ENCODE data around the gene CCNF.
"Not testable (repeated sequence)": the region's sequence is repeated elsewhere in the genome, so short reads cannot be mapped to it uniquely, and the experiment has no call there.

CCNF gene

GRCh38 chr16:2428051-2428783, 1.0 kb upstream of the CCNF start:
- no peak for DNase-seq (ENCODE audit: low read depth)

- no peak for DNase-seq (ENCODE audit: low read depth)
These were observed 538 bp upstream of the CCNF start for GRCh38 chr16:2428784-2429033.

- DNase-seq (ENCODE audit: low read depth): no peak
These were observed 770 bp downstream of the CCNF start for GRCh38 chr16:2429771-2430663.

GRCh38 chr16:2432286-2432685, 3.0 kb downstream of the CCNF start:
- DNase-seq (ENCODE audit: low read depth): no peak

DNA sequence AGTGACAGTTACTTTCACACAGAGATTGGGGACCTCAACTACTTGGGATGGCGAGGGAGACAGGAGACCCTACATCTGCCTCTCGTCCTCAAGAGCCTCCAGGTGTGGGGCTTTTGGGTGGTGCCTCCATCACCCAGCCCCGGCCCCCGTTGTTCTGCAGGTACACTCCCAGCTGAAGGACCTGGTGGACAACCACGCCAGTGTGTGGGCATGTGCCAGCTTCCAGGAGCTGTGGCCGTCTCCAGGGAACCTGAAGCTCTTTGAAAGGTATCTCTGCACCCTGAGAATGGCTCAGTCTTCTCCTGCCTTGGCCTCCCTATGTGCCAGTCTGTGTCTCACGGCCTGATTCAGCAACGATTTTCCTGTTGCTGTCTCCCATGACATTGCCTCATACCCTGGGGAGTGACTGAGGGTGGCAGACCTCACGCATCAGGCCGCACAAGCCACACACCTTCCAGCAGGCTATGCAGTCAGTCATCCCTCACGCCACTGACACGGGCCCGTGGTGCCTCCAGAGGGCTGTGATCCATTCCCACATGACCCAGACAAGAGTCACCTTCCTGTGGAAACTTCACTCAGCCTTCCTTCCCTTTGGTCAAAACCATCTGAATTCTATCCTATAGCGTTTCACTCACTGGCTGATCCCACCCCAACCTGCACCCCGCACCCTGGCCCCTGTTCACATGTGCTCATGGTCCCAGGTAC, 3.7 kb downstream of the CCNF start:
- DNase-seq (ENCODE audit: low read depth): no peak

DNA sequence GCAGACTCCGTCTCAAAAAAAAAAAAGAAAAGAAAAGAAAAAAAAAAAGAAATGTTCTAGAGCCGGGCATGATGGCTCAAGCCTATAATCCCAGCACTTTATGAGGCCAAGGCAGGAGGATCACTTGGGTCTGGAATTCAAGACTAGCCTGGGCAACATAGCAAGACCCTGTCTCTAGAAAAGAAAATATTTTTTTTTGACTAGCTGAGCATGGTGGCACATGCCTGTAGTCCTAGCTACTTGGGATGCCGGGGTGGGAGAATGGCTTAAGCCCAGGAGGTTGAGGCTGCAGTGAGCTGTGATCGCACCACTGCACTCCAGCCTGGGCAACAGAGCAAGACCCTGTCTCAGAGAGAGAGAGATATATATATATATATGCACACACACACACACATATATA, 6.0 kb downstream of the CCNF start:
- not testable (repeated sequence) for DNase-seq (ENCODE audit: low read depth)

- no peak for DNase-seq (ENCODE audit: low read depth)
These were observed 6.9 kb downstream of the CCNF start for GRCh38 chr16:2436110-2436509.

DNA sequence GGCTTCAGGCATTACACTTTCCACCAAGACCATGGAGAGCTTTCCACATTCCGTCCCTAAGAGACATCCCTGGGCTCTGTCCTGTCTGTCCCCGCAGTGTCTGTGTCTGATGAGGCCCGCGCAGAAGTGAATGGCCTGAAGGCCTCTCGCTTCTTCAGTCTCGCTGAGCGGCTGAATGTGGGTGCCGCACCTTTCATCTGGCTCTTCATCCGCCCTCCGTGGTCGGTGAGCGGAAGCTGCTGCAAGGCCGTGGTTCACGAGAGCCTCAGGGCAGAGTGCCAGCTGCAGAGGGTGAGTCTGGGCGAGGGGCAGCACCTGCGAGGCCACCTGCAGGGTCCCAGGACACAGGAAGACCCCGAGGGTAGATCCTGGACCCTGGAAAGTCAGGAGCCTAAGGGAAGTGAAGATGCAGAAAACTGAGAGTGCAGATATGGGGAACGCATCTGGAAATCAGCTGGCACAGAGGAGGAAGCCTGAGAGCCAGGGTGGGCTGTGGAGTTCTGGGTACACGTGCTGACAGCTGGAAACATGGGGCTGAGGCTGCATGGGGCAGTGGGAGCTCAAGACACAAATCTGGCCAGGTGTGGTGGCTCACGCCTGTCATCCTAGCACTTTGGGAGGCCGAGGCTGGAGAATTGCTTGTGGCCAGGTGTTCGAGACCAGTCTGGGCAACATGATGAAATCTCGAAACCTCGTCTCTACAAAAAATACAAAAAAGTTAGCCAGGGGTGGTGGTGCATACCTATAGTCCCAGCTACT, 8.0 kb downstream of the CCNF start:
- no peak for DNase-seq (ENCODE audit: low read depth)

DNA sequence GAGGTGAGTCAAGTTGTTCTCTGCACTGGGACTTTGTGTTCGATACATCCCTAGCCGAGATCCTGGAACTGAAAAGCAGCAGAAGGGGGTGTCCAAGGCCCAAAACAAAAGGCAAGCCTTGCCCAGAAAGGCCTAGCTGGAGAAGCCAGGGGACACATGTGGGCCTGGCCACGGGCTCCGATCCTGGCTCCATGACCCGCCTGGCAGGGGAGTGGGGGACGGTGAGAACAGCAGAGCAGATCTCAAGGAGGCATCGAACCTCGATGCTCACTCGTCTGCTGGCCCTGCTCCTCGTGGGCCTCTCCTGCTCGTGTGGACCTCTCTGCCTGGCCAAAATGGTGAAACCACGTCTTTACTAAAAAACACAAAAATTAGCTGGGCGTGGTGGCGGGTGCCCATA, 8.9 kb downstream of the CCNF start:
- no peak for DNase-seq (ENCODE audit: low read depth)

GRCh38 chr16:2439598-2439997, 10.4 kb downstream of the CCNF start:
- no peak for DNase-seq (ENCODE audit: low read depth)

- DNase-seq (ENCODE audit: low read depth): not testable (repeated sequence)
These were observed 12.0 kb downstream of the CCNF start for GRCh38 chr16:2441143-2441804.

DNA sequence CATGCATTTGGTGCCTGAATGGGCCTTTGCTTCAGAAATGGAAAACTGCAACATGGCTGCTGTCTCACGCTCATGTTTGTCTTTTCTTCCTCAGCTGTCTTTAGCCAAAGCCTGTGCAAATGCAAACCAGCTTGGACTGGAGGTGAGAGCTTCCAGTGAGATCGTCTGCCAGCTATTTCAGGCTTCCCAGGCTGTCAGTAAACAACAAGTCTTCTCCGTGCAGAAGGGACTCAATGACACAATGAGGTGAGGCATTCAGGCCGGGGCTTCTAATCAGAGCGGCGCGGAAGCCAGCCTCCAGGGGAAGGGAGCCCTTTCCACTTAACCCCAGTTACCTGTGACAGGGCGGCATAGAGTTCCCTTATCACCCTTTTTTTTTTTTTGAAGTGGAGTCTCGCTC, 14.3 kb downstream of the CCNF start:
- DNase-seq (ENCODE audit: low read depth): no peak

DNA sequence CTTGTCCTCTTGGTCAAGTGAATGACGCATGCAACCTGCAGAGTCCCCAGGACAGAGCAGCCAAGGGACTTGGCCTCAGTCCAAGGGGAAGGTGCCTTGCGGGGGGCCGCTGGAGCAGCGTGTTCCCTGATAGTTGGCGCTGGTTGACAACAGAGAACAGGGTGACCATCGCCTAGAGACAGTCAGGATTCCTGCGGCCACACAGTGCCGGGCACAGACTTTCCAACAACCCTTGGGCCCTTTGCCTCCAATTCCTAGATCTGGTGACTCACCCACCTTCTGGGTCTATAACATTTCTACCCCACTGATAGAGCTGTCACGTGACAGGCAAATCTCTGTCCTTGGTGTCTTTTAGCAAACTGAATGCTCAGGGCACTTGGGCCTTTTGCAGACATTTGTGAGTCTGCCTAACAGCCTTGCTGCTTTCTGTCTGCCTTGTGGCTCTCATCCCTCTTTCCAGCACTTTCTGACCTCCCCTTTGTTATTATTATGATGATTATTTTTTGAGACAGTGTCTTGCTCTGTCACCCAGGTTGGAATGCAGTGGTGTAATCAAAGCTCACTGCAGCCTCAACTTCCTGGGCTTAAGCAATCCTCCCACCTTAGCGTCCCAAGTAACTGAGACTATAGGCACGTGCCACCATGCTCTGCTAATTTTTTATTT, 18.8 kb downstream of the CCNF start:
- DNase-seq (ENCODE audit: low read depth): no peak

GRCh38 chr16:2449118-2449517, 19.9 kb downstream of the CCNF start:
- DNase-seq (ENCODE audit: low read depth): no peak

- DNase-seq (ENCODE audit: low read depth): no peak
These were observed 21.3 kb downstream of the CCNF start for GRCh38 chr16:2450535-2450934.

DNA sequence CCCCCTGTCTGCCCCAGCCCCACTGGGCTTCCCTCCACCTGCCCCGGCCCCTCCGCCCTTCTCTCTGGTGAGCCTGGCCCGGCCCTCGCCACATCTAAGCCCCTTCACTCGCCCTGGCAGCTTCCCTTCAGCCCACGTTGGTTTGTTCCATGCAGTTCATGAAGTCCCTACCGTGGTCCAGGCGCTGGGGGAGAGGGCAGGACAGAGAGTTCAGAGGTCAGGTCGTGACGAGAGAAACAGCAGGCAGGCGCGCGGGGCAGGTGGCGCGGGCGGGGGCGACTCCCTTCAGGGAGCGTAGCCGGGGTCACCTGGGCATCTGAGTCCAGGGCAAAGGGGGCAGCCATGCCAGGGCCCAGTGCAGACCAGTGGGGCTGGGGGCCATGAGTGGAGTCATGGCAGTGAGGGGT, 21.7 kb downstream of the CCNF start:
- no peak for DNase-seq (ENCODE audit: low read depth)

- no peak for DNase-seq (ENCODE audit: low read depth)
These were observed 22.6 kb downstream of the CCNF start for GRCh38 chr16:2451851-2452320.

- DNase-seq (ENCODE audit: low read depth): no peak
These were observed 23.4 kb downstream of the CCNF start for GRCh38 chr16:2452650-2453049.

DNA sequence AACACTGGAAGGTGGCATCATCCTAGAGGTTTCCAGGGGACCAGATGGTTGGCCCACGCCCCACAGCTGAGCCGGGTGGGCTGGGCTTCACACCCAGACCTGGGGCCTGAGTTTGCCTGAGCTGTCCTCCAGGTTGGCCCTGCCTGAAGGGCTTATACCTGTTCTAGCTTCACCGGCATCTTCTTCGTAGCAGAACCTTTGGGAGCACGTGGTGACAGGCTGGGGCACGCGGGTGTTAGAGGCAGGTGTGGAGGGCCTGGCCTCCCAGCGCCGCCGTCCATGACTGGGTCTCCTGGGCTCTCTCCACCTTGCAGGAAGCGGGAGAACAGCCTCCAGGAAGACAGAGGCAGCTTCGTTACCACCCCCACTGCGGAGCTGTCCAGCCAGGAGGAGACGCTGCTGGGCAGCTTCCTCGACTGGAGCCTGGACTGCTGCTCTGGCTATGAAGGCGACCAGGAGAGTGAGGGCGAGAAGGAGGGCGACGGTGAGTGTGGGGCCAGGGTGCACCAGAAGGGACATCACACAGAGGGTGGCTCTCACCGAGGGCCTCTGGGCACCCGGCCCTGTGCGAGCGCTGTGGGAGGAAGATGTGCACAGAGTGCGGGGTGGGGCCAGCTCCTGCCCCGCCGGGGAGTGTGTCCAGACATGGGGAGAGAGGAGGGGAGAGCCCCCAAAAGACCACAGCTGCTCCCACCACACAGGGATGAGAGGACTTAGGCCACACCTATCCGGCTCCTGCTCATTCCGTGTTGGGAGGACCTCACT, 26.0 kb downstream of the CCNF start:
- DNase-seq (ENCODE audit: low read depth): no peak

DNA sequence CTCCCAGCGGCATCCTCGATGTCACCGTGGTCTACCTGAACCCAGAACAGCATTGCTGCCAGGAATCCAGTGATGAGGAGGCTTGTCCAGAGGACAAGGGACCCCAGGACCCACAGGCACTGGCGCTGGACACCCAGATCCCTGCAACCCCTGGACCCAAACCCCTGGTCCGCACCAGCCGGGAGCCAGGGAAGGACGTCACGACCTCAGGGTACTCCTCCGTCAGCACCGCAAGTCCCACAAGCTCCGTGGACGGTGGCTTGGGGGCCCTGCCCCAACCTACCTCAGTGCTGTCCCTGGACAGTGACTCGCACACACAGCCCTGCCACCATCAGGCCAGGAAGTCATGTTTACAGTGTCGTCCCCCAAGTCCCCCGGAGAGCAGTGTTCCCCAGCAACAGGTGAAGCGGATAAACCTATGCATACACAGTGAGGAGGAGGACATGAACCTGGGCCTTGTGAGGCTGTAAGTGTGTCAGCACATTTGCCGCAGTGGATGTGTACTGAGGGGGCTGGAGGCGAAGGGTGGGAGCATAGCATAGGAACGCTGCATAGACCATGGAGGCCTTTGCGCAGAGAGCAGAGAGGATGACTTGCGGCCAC, 27.4 kb downstream of the CCNF start:
- DNase-seq (ENCODE audit: low read depth): no peak
